ENCODE measurements around the gene TWF2. TPM values are rescaled to one million over a fixed set of nuclear protein-coding genes. Genes with fewer than 3 reads are reported as not detected.

The TWF2 gene
- total and polyA plus RNA-seq, 9 of the 15 experiments (the other 6 are each of a cell fraction or from before 2014, with no cell fraction given), result 0.11 to 61.9 (median 29.7) TPM

DNA sequence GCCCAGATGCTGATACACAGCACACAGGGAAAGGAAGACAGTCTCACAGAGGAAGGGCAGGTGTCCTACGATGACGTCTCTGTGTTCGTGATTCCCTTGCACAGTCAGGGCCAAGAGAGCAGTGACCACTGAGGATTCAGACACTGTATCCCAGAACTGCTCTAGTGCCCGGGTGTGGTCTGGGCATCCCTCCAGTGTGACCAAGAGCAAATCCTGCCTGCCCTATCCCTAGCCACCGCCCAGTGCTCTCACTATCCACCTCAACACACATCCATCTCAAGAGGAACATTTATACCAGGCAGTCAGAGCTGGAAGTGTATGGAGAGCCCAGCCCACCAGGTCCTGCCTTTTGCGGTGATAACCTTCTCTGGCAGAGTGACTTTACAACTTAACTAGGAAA is 10.7 kb upstream of the TWF2 start:
- Histone ChIP-seq H2AFZ (ENCODE audit: low read depth, low read length) (no peak overlapping the region), H3K79me2 (ENCODE audit: control insufficient read depth, insufficient read depth, low read length) (no peaks in the 10 kb centered on the region), H3K9me1 (ENCODE audit: control insufficient read depth, insufficient read depth, low read length) (no peaks in the 10 kb centered on the region), H4K20me1 (replicated peaks; ENCODE audit: control insufficient read depth, insufficient read depth, low read length) (0 out of 2 replicates have a peak, but pooled peaks cover 6% of the 10 kb centered on the region), H3K27ac (ENCODE audit: extremely low read depth, low read depth, low read length) (no peak overlapping the region), H3K9ac (ENCODE audit: insufficient read depth in 1 of 2, low read depth in 2 of 2, low read length in 2 of 2) (no peak overlapping the region), H3K36me3 (ENCODE audit: control insufficient read depth, insufficient read depth, low read length) (peaks cover 43% of the 10 kb centered on the region; the same call in 2 of the 3 replicates), H3K27me3 (ENCODE audit: control insufficient read depth in 2 of 2, insufficient read depth in 2 of 2, low read length in 2 of 2) (no peaks in the 10 kb centered on the region), H3K4me2 (ENCODE audit: insufficient read depth, low read length) (no peak overlapping the region), H3K4me1 (replicated peaks in 1 of 2; ENCODE audit: control insufficient read depth in 2 of 2, insufficient read depth in 2 of 2, low read length in 2 of 2) (peaks cover 11 to 21% of the 10 kb centered on the region in 2 experiments; a peak in 4 of 5 replicates), H3K4me3 (no peak overlapping the region), H3K9me3 (replicated peaks; ENCODE audit: control insufficient read depth, insufficient read depth, low read depth, low read length) (no peaks in the 10 kb centered on the region)
- TF ChIP-seq, protein P1, sequence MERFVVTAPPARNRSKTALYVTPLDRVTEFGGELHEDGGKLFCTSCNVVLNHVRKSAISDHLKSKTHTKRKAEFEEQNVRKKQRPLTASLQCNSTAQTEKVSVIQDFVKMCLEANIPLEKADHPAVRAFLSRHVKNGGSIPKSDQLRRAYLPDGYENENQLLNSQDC (CRISPR knock-in tag; IDR thresholded peaks at IDR 0.05), result no peak
- TF ChIP-seq JUND (IDR thresholded peaks at IDR 0.05; ENCODE audit: borderline replicate concordance, low read depth, low read length) (no peak), JUND (tag; IDR thresholded peaks at IDR 0.05; ENCODE audit: borderline replicate concordance, low read depth, low read length) (no peak), DNMT1 (IDR thresholded peaks at IDR 0.05) (no peak), RAD21 (CRISPR knock-in tag; conservative IDR thresholded peaks at IDR 0.05 in 1 of 2, IDR thresholded peaks at IDR 0.05 in 1 of 2) (no peak), ZNF143 (CRISPR knock-in tag; IDR thresholded peaks at IDR 0.05) (no peak), OTX1 (CRISPR knock-in tag; IDR thresholded peaks at IDR 0.05) (no peak), NCOA2 (IDR thresholded peaks at IDR 0.05; ENCODE audit: partially characterized antibody in 2 of 2) (no peak)
- TF ChIP-seq, protein P2, sequence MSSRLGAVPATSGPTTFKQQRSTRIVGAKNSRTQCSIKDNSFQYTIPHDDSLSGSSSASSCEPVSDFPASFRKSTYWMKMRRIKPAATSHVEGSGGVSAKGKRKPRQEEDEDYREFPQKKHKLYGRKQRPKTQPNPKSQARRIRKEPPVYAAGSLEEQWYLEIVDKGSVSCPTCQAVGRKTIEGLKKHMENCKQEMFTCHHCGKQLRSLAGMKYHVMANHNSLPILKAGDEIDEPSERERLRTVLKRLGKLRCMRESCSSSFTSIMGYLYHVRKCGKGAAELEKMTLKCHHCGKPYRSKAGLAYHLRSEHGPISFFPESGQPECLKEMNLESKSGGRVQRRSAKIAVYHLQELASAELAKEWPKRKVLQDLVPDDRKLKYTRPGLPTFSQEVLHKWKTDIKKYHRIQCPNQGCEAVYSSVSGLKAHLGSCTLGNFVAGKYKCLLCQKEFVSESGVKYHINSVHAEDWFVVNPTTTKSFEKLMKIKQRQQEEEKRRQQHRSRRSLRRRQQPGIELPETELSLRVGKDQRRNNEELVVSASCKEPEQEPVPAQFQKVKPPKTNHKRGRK (tag; IDR thresholded peaks at IDR 0.05), result no peak
- ATAC-seq, result no peak
- CTCF ChIA-PET (ENCODE audit: low intra/inter-chr PET ratio), result no interaction called here
- intact Hi-C loops (cut with micrococcal nuclease), result no loop called here
- in situ Hi-C loops (cut with MboI), result no loop called here
- BruUV-seq (replicated peaks), result no TSS peak
- no peak for FAIRE-seq
- POLR2A ChIA-PET, result interaction anchor here (0.7 to 1.7 kb wide), 5 partner anchors 9 to 27 kb away, joined by 4 to 10 read pairs (median 4); no protein-coding TSS in a partner anchor
- DNase-seq (ENCODE audit: extremely low read depth in 1 of 4, low spot score in 3 of 4), result no peak
- WGBS (ENCODE audit: insufficient coverage, low coverage, missing lambda C conversion rate), result 84% methylated on average over 5 of the region's 6 CpGs

Data from K562 (cell line).